Measurements from ENCODE around the gene FRYL. TPM values are rescaled to one million over a fixed set of nuclear protein-coding genes. Genes with fewer than 3 reads are reported as not detected.

Gene FRYL
- total RNA-seq, 1 donor from 2014 or later = 30.8 TPM

DNA sequence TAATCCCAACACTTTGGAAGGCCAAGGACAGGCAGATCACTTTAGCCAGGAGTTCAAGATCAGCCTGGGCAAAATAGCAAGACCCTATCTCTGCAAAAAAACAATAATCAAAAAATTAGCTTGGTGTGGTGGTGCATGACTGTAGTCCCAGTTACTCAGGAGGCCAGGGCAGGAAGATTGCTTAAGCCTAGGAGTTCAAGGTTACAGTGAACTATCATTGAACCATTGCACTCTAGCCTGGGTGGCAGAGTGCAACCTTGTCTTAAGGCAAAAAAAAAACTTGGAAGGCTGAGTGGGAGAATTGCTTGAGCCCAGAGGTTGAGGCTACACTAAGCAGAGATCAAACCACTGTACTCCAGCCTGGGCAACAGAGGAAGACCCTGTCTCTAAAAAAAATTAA lies 5.2 kb upstream of the FRYL start:
- TF ChIP-seq CTCF (IDR thresholded peaks at IDR 0.05) = no peak
- no peaks in the 10 kb centered on the region for H3K36me3 Mint-ChIP-seq (ENCODE audit: low read depth)
- no peak for DNase-seq (ENCODE audit: low spot score)
- H3K27me3 Mint-ChIP-seq (ENCODE audit: low read depth) = no peaks in the 10 kb centered on the region
- H3K27ac Mint-ChIP-seq (ENCODE audit: unreplicated experiment) = no peak overlapping the region
- no peaks in the 10 kb centered on the region for H3K9me3 Mint-ChIP-seq (ENCODE audit: low read depth)
- H3K4me3 Mint-ChIP-seq (ENCODE audit: unreplicated experiment) = no peak overlapping the region
- H3K4me1 Mint-ChIP-seq (ENCODE audit: low read depth) = peaks cover 12% of the 10 kb centered on the region

DNA sequence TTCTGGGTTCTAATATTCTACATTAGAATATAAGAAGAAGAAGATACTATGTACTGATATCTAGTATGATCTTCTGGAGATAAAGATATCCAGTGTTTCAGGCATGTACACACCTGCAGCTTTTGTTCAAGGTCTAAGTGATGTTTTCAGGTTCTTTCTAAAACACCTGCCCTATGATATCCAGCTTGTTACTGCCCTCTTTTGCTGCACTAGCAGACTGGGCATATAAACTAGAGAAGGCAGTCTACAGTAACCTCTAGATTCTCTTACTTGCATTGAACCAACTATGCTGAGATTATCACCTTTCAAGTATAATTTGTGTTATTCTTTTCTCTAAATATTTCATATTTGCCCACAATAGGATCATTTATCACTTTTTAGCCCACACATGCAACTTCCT lies 1.9 kb upstream of the FRYL start:
- Mint-ChIP-seq H3K36me3 (ENCODE audit: low read depth) (no peaks in the 10 kb centered on the region), H3K4me1 (ENCODE audit: low read depth) (peaks cover 29% of the 10 kb centered on the region), H3K27me3 (ENCODE audit: low read depth) (no peaks in the 10 kb centered on the region), H3K27ac (ENCODE audit: unreplicated experiment) (no peak overlapping the region), H3K4me3 (ENCODE audit: unreplicated experiment) (no peak overlapping the region), H3K9me3 (ENCODE audit: low read depth) (no peaks in the 10 kb centered on the region)
- TF ChIP-seq CTCF (IDR thresholded peaks at IDR 0.05) = no peak
- no peak for DNase-seq (ENCODE audit: low spot score)

DNA sequence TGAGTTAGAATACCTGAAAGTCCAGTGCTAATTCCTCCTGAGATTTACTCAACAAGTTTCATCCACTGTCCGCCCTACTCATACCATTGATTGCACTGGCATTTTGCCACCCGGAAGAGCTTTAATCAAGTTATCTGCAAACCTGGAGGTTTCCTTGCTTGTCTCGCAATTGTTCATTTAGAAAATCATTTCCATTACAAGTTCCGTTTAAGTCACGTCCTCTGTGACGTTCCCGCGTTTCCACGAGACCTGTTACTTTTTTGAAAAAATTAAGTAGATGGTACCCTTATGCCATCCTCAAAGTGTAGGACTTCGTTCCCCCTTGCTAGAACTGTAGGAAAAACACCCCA lies 761 bp upstream of the FRYL start:
- no peak for DNase-seq (ENCODE audit: low spot score)
- Mint-ChIP-seq H3K36me3 (ENCODE audit: low read depth) (no peaks in the 10 kb centered on the region), H3K4me1 (ENCODE audit: low read depth) (peaks cover 39% of the 10 kb centered on the region)

DNA sequence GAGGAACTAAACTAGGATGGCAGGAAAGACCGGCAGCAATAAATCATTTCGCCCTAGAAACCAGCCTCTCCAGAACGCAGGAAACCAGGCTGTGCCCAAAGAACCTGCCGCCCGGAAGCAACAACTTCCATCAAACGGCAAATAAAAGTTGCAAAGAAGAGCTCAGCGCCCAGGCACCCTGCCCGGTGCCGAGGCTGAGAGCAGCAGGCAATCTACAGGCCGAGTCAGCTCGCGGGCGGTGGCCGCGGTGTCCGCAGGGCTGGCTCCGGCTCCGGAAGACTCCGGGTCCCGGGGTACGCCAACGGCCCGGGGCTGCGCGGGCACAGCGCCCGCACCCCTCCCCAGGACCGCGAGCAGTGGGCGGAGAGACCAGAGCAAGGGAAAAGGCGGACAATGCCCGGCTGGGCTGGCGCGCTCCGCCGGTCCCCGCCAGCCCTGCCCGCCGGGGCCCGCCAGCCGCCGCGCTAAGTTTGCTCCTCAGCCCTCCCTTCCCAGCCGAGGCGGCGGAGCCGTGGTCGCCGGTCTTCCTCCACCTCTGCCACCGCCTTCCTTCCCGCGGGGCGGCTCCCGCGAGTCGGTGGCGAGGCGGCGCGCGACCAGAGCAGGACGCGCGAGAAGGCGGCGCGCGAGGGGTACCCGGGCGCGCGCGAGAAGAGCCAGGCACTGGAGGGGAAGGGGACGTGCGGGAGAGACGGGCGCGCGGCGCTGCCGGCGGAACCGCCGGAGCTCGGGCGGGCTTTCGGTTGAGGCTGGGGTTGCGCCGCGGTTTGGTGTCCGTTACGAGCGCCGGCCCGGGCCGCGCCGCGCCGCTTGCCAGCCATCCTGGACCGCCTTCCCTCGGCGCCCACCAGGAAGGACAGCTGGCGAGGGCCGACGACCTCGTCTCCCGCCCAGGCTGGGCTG lies 733 bp downstream of the FRYL start:
- Mint-ChIP-seq H3K27me3 (ENCODE audit: low read depth) (no peaks in the 10 kb centered on the region), H3K4me3 (ENCODE audit: unreplicated experiment) (peak overlapping the region; percentile 93), H3K27ac (ENCODE audit: unreplicated experiment) (peak overlapping the region; percentile 99), H3K4me1 (ENCODE audit: low read depth) (peaks cover 45% of the 10 kb centered on the region), H3K9me3 (ENCODE audit: low read depth) (no peaks in the 10 kb centered on the region), H3K36me3 (ENCODE audit: low read depth) (no peaks in the 10 kb centered on the region)
- peak; percentile 93 for DNase-seq (ENCODE audit: low spot score)
- TF ChIP-seq CTCF (IDR thresholded peaks at IDR 0.05) = peak; percentile 54

More for the DNA sequence above, 761 bp upstream of the FRYL start:
- Mint-ChIP-seq H3K9me3 (ENCODE audit: low read depth) (no peaks in the 10 kb centered on the region), H3K27me3 (ENCODE audit: low read depth) (no peaks in the 10 kb centered on the region), H3K27ac (ENCODE audit: unreplicated experiment) (peak overlapping the region; percentile 99), H3K4me3 (ENCODE audit: unreplicated experiment) (peak overlapping the region; percentile 93)
- no peak for TF ChIP-seq CTCF (IDR thresholded peaks at IDR 0.05)

DNA sequence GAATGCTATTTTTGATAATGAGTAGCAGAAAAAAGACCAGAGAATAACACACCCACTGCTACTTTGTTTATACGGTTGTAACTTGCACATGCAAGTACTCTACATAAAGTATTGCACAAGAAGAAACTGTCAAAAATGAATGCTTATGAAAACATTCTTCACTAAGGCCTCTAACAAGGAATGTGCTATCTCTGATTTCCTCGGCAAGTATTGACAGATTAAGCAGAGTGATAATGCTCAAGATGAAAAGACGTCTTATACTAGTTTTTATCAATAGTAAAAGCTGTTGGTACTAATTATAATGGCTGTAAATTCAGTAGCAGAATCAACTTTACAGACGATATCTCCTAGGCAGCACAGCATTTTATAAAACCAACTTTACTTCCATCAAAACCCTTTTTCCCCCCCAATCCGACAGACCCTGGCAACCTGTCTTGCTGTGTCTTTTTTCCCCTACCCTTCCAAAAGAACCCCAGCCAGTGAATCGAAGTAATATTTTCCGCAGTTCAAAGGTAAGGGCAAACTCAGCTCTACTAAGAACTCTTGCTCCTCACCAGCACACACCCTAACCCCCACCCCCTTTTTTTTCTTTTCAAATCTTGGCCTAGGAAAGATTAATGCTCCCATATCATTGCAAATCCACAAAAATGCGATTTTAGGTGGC lies 1.5 kb downstream of the FRYL start:
- Mint-ChIP-seq H3K27me3 (ENCODE audit: low read depth) (no peaks in the 10 kb centered on the region), H3K4me3 (ENCODE audit: unreplicated experiment) (peak overlapping the region; percentile 84), H3K27ac (ENCODE audit: unreplicated experiment) (peak overlapping the region; percentile 76), H3K9me3 (ENCODE audit: low read depth) (no peaks in the 10 kb centered on the region), H3K36me3 (ENCODE audit: low read depth) (no peaks in the 10 kb centered on the region), H3K4me1 (ENCODE audit: low read depth) (peaks cover 48% of the 10 kb centered on the region)
- no peak for DNase-seq (ENCODE audit: low spot score)
- no peak for TF ChIP-seq CTCF (IDR thresholded peaks at IDR 0.05)

Measured in chondrocyte (in vitro differentiated cells).